ENCODE data around the gene SLX4IP. TPM values are rescaled to one million over a fixed set of nuclear protein-coding genes. Genes with fewer than 3 reads are reported as not detected.
"Not testable (repeated sequence)": the region's sequence is repeated elsewhere in the genome, so short reads cannot be mapped to it uniquely, and the experiment has no call there.

The SLX4IP gene
- total RNA-seq = 5.3 and 6.1 TPM in 2 replicates

GRCh38 chr20:10434832-10435812 is at the start of gene SLX4IP:
Gene SLX4IP (plus strand): TSS chr20:10435305. CDS start chr20:10458205, 22,900 bp downstream.
- intact Hi-C loops (cut with micrococcal nuclease) = loop anchor here (1.0 to 5.0 kb wide), 10 partner anchors 12 to 1457 kb away; partner anchors contain the start of gene SNAP25

GRCh38 chr20:10385850-10386544 is 49.1 kb upstream of the SLX4IP start:
- intact Hi-C loops (cut with micrococcal nuclease) = no loop called here

GRCh38 chr20:10387686-10388085 is 47.4 kb upstream of the SLX4IP start:
- intact Hi-C loops (cut with micrococcal nuclease) = no loop called here

- intact Hi-C loops (cut with micrococcal nuclease) = no loop called here
Observed at GRCh38 chr20:10388597-10388996, 46.5 kb upstream of the SLX4IP start.

- intact Hi-C loops (cut with micrococcal nuclease) = no loop called here
Observed at GRCh38 chr20:10390709-10391108, 44.4 kb upstream of the SLX4IP start.

- intact Hi-C loops (cut with micrococcal nuclease) = not testable (repeated sequence)
Observed at GRCh38 chr20:10394752-10395151, 40.4 kb upstream of the SLX4IP start.

- intact Hi-C loops (cut with micrococcal nuclease) = no loop called here
Observed at GRCh38 chr20:10398834-10399369, 36.2 kb upstream of the SLX4IP start.

GRCh38 chr20:10402938-10403608 is 32.0 kb upstream of the SLX4IP start:
- intact Hi-C loops (cut with micrococcal nuclease) = no loop called here

- intact Hi-C loops (cut with micrococcal nuclease) = no loop called here
Observed at GRCh38 chr20:10404023-10404628, 31.0 kb upstream of the SLX4IP start.

- intact Hi-C loops (cut with micrococcal nuclease) = no loop called here
Observed at GRCh38 chr20:10404959-10405530, 30.1 kb upstream of the SLX4IP start.

GRCh38 chr20:10408108-10408813 is 26.8 kb upstream of the SLX4IP start:
- intact Hi-C loops (cut with micrococcal nuclease) = no loop called here

- intact Hi-C loops (cut with micrococcal nuclease) = no loop called here
Observed at GRCh38 chr20:10411673-10412072, 23.4 kb upstream of the SLX4IP start.

GRCh38 chr20:10412591-10413408 is 22.3 kb upstream of the SLX4IP start:
- intact Hi-C loops (cut with micrococcal nuclease) = no loop called here

GRCh38 chr20:10415013-10415650 is 20.0 kb upstream of the SLX4IP start:
- intact Hi-C loops (cut with micrococcal nuclease) = no loop called here

- intact Hi-C loops (cut with micrococcal nuclease) = not testable (repeated sequence)
Observed at GRCh38 chr20:10417218-10417617, 17.9 kb upstream of the SLX4IP start.

- intact Hi-C loops (cut with micrococcal nuclease) = loop anchor here (10.0 kb wide), 1 partner anchor 325 kb away; no protein-coding TSS in a partner anchor
Observed at GRCh38 chr20:10419550-10420133, 15.5 kb upstream of the SLX4IP start.

GRCh38 chr20:10423735-10424134 is 11.4 kb upstream of the SLX4IP start:
- intact Hi-C loops (cut with micrococcal nuclease) = loop anchor here (10.0 kb wide), 1 partner anchor 329 kb away; no protein-coding TSS in a partner anchor

Measured in T-helper 1 cell treated with Interleukin-12 subunit alpha and Interleukin-12 subunit beta and Interleukin-4 antibody, amounts not matched to agents 30 ng/mL and 1 ng/mL, for 36 hours (primary cell).